Measurements from ENCODE around the gene DNAJC1.

- TF ChIP-seq CTCF (IDR thresholded peaks at IDR 0.05; ENCODE audit: low read depth, low read length, missing input control) (no peak), JUND (IDR thresholded peaks at IDR 0.05) (no peak)
Measured at GRCh38 chr10:21860718-21861117, 142.8 kb downstream of the DNAJC1 start.

All from liver (tissue), 3 donors.